GM12872 (cell line): ENCODE results near the gene MLC1.

ENCODE experiments used
- CTCF ChIP-seq: IDR thresholded peaks from 3 replicates; pipeline ENCODE4 v1.5.1; 2011; ENCODE audit warnings: low read depth, mild to moderate bottlenecking, low read length, moderate library complexity; ENCODE audit not compliant: insufficient read depth

MLC1 gene

GRCh38 chr22:50074056-50074455 lies 11.2 kb downstream of the MLC1 start:
- TF ChIP-seq CTCF = no peak

GRCh38 chr22:50072714-50073538 lies 12.3 kb downstream of the MLC1 start:
- TF ChIP-seq CTCF = no peak

- TF ChIP-seq CTCF = no peak
Observed at GRCh38 chr22:50072167-50072555, 13.1 kb downstream of the MLC1 start.

- TF ChIP-seq CTCF = no peak
Observed at GRCh38 chr22:50071432-50072166, 13.6 kb downstream of the MLC1 start.

- TF ChIP-seq CTCF = no peak
Observed at GRCh38 chr22:50070366-50070765, 14.9 kb downstream of the MLC1 start.

- no peak for TF ChIP-seq CTCF
Observed at GRCh38 chr22:50068096-50068495, 17.1 kb downstream of the MLC1 start.

GRCh38 chr22:50067244-50067643 lies 18.0 kb downstream of the MLC1 start:
- TF ChIP-seq CTCF = no peak
